Upper lobe of left lung (tissue), 4 donors: ENCODE data around the gene ERRFI1.

ENCODE experiments used
- CTCF ChIP-seq, 6 experiments: fragments of 450-650 bp in 4 of 6; fragments of 200-600 bp in 2 of 6; sonication (generic) in 2 of 6; IDR thresholded peaks; one replicate each; pipeline ENCODE4 v1.5.1; 2016 to 2019; ENCODE audit warnings: antibody characterized with exemption in 6 of 6
- EP300 ChIP-seq, 4 donors: sonication (generic); formaldehyde crosslinking; IDR thresholded peaks; one replicate each; pipeline ENCODE4 v1.5.1; 2017; ENCODE audit warnings: antibody characterized with exemption in 4 of 4, control low read depth in 2 of 4
- POLR2A ChIP-seq, 4 donors: fragments of 450-650 bp; IDR thresholded peaks; one replicate each; pipeline ENCODE4 v1.5.1; 2016 to 2017; ENCODE audit warnings: antibody characterized with exemption in 4 of 4, mild to moderate bottlenecking in 2 of 4
- POLR2AphosphoS5 ChIP-seq, 2 donors: sonication (generic); formaldehyde crosslinking; IDR thresholded peaks; one replicate each; pipeline ENCODE4 v1.5.1; 2017; ENCODE audit warnings: antibody characterized with exemption in 2 of 2

GRCh38 chr1:8051650-8052049, 25.5 kb upstream of the ERRFI1 start:
- TF ChIP-seq CTCF (IDR thresholded peaks at IDR 0.05) (no peak), POLR2A (IDR thresholded peaks at IDR 0.05) (no peak), EP300 (IDR thresholded peaks at IDR 0.05) (no peak), POLR2AphosphoS5 (IDR thresholded peaks at IDR 0.05) (no peak)
